ENCODE results near the gene CALHM3.

DNA sequence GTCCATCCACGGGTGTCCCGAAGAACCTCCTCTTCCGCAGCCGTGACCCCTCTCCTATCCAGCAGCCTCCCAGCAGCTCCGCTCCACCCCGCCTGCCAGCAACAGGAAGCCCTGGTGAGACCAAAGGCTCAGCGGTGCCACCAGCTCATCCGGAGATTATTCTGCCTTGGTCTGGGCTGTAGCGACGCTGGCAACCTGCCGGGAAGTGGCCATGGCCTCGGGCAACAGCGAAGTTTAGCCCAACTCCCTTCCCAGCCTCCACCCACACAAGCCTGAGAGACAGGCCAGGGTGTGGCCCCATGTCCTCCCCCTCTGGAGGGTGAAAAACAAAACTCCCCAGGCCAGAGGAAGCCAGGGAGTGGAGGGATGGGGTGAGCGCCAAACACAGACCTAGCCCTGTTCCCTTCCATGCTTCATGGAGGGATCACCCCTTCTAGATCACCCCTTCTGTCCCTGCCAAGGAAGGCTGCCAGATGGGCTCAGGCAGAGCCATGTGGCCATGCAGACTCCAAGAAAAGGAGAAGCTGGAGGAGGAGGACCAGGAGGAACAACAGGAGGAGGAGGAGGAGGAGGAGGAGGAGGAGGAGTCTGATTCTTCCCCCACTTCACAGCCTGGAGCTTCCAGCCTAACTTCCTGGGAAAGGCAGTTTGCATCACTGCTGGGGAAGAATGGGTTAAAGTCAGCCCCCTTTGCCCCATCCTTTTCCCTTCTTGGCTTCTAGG lies 27.8 kb downstream of the CALHM3 start:
- TF ChIP-seq, protein P1, sequence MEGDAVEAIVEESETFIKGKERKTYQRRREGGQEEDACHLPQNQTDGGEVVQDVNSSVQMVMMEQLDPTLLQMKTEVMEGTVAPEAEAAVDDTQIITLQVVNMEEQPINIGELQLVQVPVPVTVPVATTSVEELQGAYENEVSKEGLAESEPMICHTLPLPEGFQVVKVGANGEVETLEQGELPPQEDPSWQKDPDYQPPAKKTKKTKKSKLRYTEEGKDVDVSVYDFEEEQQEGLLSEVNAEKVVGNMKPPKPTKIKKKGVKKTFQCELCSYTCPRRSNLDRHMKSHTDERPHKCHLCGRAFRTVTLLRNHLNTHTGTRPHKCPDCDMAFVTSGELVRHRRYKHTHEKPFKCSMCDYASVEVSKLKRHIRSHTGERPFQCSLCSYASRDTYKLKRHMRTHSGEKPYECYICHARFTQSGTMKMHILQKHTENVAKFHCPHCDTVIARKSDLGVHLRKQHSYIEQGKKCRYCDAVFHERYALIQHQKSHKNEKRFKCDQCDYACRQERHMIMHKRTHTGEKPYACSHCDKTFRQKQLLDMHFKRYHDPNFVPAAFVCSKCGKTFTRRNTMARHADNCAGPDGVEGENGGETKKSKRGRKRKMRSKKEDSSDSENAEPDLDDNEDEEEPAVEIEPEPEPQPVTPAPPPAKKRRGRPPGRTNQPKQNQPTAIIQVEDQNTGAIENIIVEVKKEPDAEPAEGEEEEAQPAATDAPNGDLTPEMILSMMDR (IDR thresholded peaks at IDR 0.05) = no peak
- no peak for TF ChIP-seq POLR2A (IDR thresholded peaks at IDR 0.05)
